ENCODE results near the gene MFN2. TPM values are rescaled to one million over a fixed set of nuclear protein-coding genes. Genes with fewer than 3 reads are reported as not detected.
"Not testable (repeated sequence)": the region's sequence is repeated elsewhere in the genome, so short reads cannot be mapped to it uniquely, and the experiment has no call there.

The MFN2 gene
- total and polyA plus RNA-seq, 9 of the 15 experiments (the other 6 are each of a cell fraction or from before 2014, with no cell fraction given): 10.5 to 158 (median 87.1) TPM

DNA sequence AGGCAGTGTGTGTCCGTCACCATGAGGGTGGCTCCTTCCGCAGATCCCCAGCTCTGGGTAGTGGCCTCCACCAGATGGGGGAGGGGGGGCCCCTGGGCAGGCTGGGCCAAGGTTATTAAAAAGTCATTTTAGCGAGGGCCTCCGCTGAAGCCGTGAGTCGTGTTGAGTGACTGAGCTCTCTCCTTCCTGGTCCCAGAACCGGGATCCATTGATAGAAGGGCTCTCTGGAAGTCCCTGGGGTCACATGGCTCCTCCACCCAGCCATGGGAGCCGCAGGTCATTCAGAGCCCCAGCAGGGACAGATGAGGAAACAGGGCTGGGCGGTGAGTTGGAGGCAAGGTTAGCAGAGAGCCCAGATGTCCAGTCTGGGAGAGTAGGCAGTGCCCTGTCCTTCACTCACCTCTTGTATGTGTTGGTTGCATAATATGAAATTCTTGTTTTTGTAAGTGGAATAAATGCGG, 51.9 kb downstream of the MFN2 start:
- in situ Hi-C loops (cut with MboI): no loop called here
- no peak for FAIRE-seq
- peak overlapping the region in 1 of 2 experiments; percentile 69; a peak in 2 of 4 replicates for H3K9ac ChIP-seq (ENCODE audit: insufficient read depth in 1 of 2, low read depth in 2 of 2, low read length in 2 of 2)
- CTCF ChIA-PET (ENCODE audit: low intra/inter-chr PET ratio): interaction anchor here (0.9 kb wide), 1 partner anchor 31 kb away, joined by 5 read pairs; no protein-coding TSS in a partner anchor
- H3K36me3 ChIP-seq (ENCODE audit: control insufficient read depth, insufficient read depth, low read length): peaks cover 47% of the 10 kb centered on the region; the same call in 2 of the 3 replicates
- no peak overlapping the region for H2AFZ ChIP-seq (ENCODE audit: low read depth, low read length)
- peaks cover 8 to 34% of the 10 kb centered on the region in 2 experiments; a peak in 4 of 5 replicates for H3K4me1 ChIP-seq (replicated peaks in 1 of 2; ENCODE audit: control insufficient read depth in 2 of 2, insufficient read depth in 2 of 2, low read length in 2 of 2)
- H4K20me1 ChIP-seq (replicated peaks; ENCODE audit: control insufficient read depth, insufficient read depth, low read length): peaks cover 3% of the 10 kb centered on the region; the same call in 1 of the 2 replicates
- no peak for DNase-seq (ENCODE audit: extremely low read depth in 1 of 4, low spot score in 3 of 4)
- H3K9me1 ChIP-seq (ENCODE audit: control insufficient read depth, insufficient read depth, low read length): peaks cover 6% of the 10 kb centered on the region
- no peak overlapping the region for H3K27ac ChIP-seq (ENCODE audit: extremely low read depth, low read depth, low read length)
- ATAC-seq: no peak
- H3K4me3 ChIP-seq: no peak overlapping the region
- no TSS peak for BruUV-seq (replicated peaks)
- H3K4me2 ChIP-seq (ENCODE audit: insufficient read depth, low read length): no peak overlapping the region
- TF ChIP-seq ZNF133 (CRISPR knock-in tag; IDR thresholded peaks at IDR 0.05) (no peak), ERF (CRISPR knock-in tag; IDR thresholded peaks at IDR 0.05) (no peak), GATAD2A (IDR thresholded peaks at IDR 0.05) (no peak)
- no peaks in the 10 kb centered on the region for H3K79me2 ChIP-seq (ENCODE audit: control insufficient read depth, insufficient read depth, low read length)
- intact Hi-C loops (cut with micrococcal nuclease): no loop called here
- H3K27me3 ChIP-seq (ENCODE audit: control insufficient read depth in 2 of 2, insufficient read depth in 2 of 2, low read length in 2 of 2): no peaks in the 10 kb centered on the region
- POLR2A ChIA-PET: interaction anchor here (0.9 to 6.9 kb wide), 9 partner anchors 9 to 124 kb away, joined by 3 to 95 read pairs (median 4); partner anchors contain the start of genes MFN2 and MIIP
- no peaks in the 10 kb centered on the region for H3K9me3 ChIP-seq (replicated peaks; ENCODE audit: control insufficient read depth, insufficient read depth, low read depth, low read length)
- 81% methylated on average over 10 of the region's 10 CpGs for WGBS (ENCODE audit: insufficient coverage, low coverage, missing lambda C conversion rate)

DNA sequence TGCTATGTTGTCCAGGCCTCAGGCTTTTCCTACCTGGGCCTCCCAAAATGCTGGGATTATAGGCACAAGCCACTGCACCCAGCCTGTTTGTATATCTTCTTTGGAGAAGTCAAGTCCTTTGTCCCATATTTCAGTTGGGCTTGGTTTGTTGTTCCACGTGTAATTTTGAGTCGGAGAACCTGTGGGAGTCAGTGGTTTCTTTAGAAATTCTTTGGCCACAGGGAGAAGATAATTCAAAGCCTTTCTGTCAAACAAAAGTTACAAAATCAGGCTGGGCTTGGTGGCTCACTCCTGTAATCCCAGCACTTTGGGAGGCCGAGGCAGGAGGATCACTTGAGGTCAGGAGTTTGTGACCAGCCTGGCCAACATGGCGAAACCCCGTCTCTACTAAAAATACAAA, 53.2 kb downstream of the MFN2 start:
- peak; percentile 58; the same call in 1 of the 2 replicates for TF ChIP-seq ZNF121 (CRISPR knock-in tag; conservative IDR thresholded peaks at IDR 0.05)
- Histone ChIP-seq H3K4me1 (replicated peaks in 1 of 2; ENCODE audit: control insufficient read depth in 2 of 2, insufficient read depth in 2 of 2, low read length in 2 of 2) (peaks cover 19 to 47% of the 10 kb centered on the region in 2 experiments), H3K36me3 (ENCODE audit: control insufficient read depth, insufficient read depth, low read length) (peaks cover 35% of the 10 kb centered on the region; the same call in 2 of the 3 replicates)
- H3K79me2 ChIP-seq (ENCODE audit: control insufficient read depth, insufficient read depth, low read length); H3K27me3 ChIP-seq (ENCODE audit: control insufficient read depth in 2 of 2, insufficient read depth in 2 of 2, low read length in 2 of 2); H3K9me3 ChIP-seq (replicated peaks; ENCODE audit: control insufficient read depth, insufficient read depth, low read depth, low read length); H3K9me1 ChIP-seq (ENCODE audit: control insufficient read depth, insufficient read depth, low read length); BruUV-seq (replicated peaks); CTCF ChIA-PET (ENCODE audit: low intra/inter-chr PET ratio); DNase-seq (ENCODE audit: extremely low read depth in 1 of 4, low spot score in 3 of 4); H3K4me3 ChIP-seq; ATAC-seq; H3K4me2 ChIP-seq (ENCODE audit: insufficient read depth, low read length); in situ Hi-C loops (cut with MboI); H3K27ac ChIP-seq (ENCODE audit: extremely low read depth, low read depth, low read length); H4K20me1 ChIP-seq (replicated peaks; ENCODE audit: control insufficient read depth, insufficient read depth, low read length); H2AFZ ChIP-seq (ENCODE audit: low read depth, low read length); intact Hi-C loops (cut with micrococcal nuclease); H3K9ac ChIP-seq (ENCODE audit: insufficient read depth in 1 of 2, low read depth in 2 of 2, low read length in 2 of 2); FAIRE-seq: not testable (repeated sequence)
- 80% methylated on average over 5 of the region's 5 CpGs for WGBS (ENCODE audit: insufficient coverage, low coverage, missing lambda C conversion rate)
- POLR2A ChIA-PET: interaction anchor here (0.7 to 6.9 kb wide), 4 partner anchors 7 to 125 kb away, joined by 3 to 95 read pairs (median 4); no protein-coding TSS in a partner anchor
